NCI-H345 treated with DMSO at 0.1 percent for 48 hours (cell line): ENCODE results near the gene ZNF83.
"Not testable (repeated sequence)": the region's sequence is repeated elsewhere in the genome, so short reads cannot be mapped to it uniquely, and the experiment has no call there.

ENCODE experiments used
- DNase-seq: peaks from one replicate; lab custom pipeline; 2025; ENCODE audit not compliant: unreplicated experiment; lab: John Stamatoyannopoulos, UW

ZNF83 gene

GRCh38 chr19:52640916-52641315, 2.8 kb upstream of the ZNF83 start:
- no peak for DNase-seq

GRCh38 chr19:52639996-52640395, 1.8 kb upstream of the ZNF83 start:
- no peak for DNase-seq

GRCh38 chr19:52638601-52639000, 446 bp upstream of the ZNF83 start:
- no peak for DNase-seq

- no peak for DNase-seq
Observed at GRCh38 chr19:52635786-52636570, 2.2 kb downstream of the ZNF83 start.

- DNase-seq: not testable (repeated sequence)
Observed at GRCh38 chr19:52627441-52627840, 10.7 kb downstream of the ZNF83 start.

GRCh38 chr19:52626915-52627314, 11.2 kb downstream of the ZNF83 start:
- no peak for DNase-seq

GRCh38 chr19:52622261-52622660, 15.9 kb downstream of the ZNF83 start:
- DNase-seq: no peak

GRCh38 chr19:52621376-52621775, 16.8 kb downstream of the ZNF83 start:
- no peak for DNase-seq

- DNase-seq: no peak
Observed at GRCh38 chr19:52613299-52613906, 24.8 kb downstream of the ZNF83 start.

- DNase-seq: no peak
Observed at GRCh38 chr19:52603558-52604207, 34.5 kb downstream of the ZNF83 start.

- no peak for DNase-seq
Observed at GRCh38 chr19:52602941-52603340, 35.2 kb downstream of the ZNF83 start.

GRCh38 chr19:52601974-52602366, 36.2 kb downstream of the ZNF83 start:
- DNase-seq: not testable (repeated sequence)

- peak; percentile 58 for DNase-seq
Observed at GRCh38 chr19:52601025-52601973, 36.9 kb downstream of the ZNF83 start.

- no peak for DNase-seq
Observed at GRCh38 chr19:52600639-52601024, 37.5 kb downstream of the ZNF83 start.

GRCh38 chr19:52599241-52599640, 38.9 kb downstream of the ZNF83 start:
- DNase-seq: no peak

- DNase-seq: not testable (repeated sequence)
Observed at GRCh38 chr19:52593441-52593840, 44.7 kb downstream of the ZNF83 start.

- no peak for DNase-seq
Observed at GRCh38 chr19:52592301-52592700, 45.9 kb downstream of the ZNF83 start.

- DNase-seq: no peak
Observed at GRCh38 chr19:52590728-52591127, 47.4 kb downstream of the ZNF83 start.

- no peak for DNase-seq
Observed at GRCh38 chr19:52585604-52586003, 52.6 kb downstream of the ZNF83 start.

- no peak for DNase-seq
Observed at GRCh38 chr19:52584736-52585440, 53.3 kb downstream of the ZNF83 start.
